ENCODE measurements around the gene FBXL13. TPM values are rescaled to one million over a fixed set of nuclear protein-coding genes. Genes with fewer than 3 reads are reported as not detected.
"Not testable (repeated sequence)": the region's sequence is repeated elsewhere in the genome, so short reads cannot be mapped to it uniquely, and the experiment has no call there.

FBXL13 gene
- polyA plus RNA-seq, 3 donors: 2.9 to 4.4 (median 2.9) TPM

- no peak for DNase-seq (ENCODE audit: extremely low read depth in 1 of 11, low read depth in 9 of 11, low spot score in 4 of 11)
Observed at GRCh38 chr7:102967798-102968197, 106.8 kb downstream of the FBXL13 start.

- no peak for DNase-seq (ENCODE audit: extremely low read depth in 1 of 11, low read depth in 9 of 11, low spot score in 4 of 11)
Observed at GRCh38 chr7:102966465-102966864, 108.1 kb downstream of the FBXL13 start.

GRCh38 chr7:102961993-102962392 lies 112.6 kb downstream of the FBXL13 start:
- DNase-seq (ENCODE audit: extremely low read depth in 1 of 11, low read depth in 9 of 11, low spot score in 4 of 11): not testable (repeated sequence)

GRCh38 chr7:102958004-102958403 lies 116.6 kb downstream of the FBXL13 start:
- not testable (repeated sequence) for DNase-seq (ENCODE audit: extremely low read depth in 1 of 11, low read depth in 9 of 11, low spot score in 4 of 11)

- DNase-seq (ENCODE audit: extremely low read depth in 1 of 11, low read depth in 9 of 11, low spot score in 4 of 11): not testable (repeated sequence)
Observed at GRCh38 chr7:102954359-102954758, 120.2 kb downstream of the FBXL13 start.

- DNase-seq (ENCODE audit: extremely low read depth in 1 of 11, low read depth in 9 of 11, low spot score in 4 of 11): no peak
Observed at GRCh38 chr7:102953406-102953805, 121.2 kb downstream of the FBXL13 start.

- DNase-seq (ENCODE audit: extremely low read depth in 1 of 11, low read depth in 9 of 11, low spot score in 4 of 11): no peak
Observed at GRCh38 chr7:102951839-102952238, 122.8 kb downstream of the FBXL13 start.

- no peak for DNase-seq (ENCODE audit: extremely low read depth in 1 of 11, low read depth in 9 of 11, low spot score in 4 of 11)
Observed at GRCh38 chr7:102944241-102944640, 130.4 kb downstream of the FBXL13 start.

GRCh38 chr7:102943423-102944169 lies 131.0 kb downstream of the FBXL13 start:
- DNase-seq (ENCODE audit: extremely low read depth in 1 of 11, low read depth in 9 of 11, low spot score in 4 of 11): no peak

- no peak for DNase-seq (ENCODE audit: extremely low read depth in 1 of 11, low read depth in 9 of 11, low spot score in 4 of 11)
Observed at GRCh38 chr7:102942868-102943267, 131.7 kb downstream of the FBXL13 start.

GRCh38 chr7:102942181-102942866 lies 132.3 kb downstream of the FBXL13 start:
- DNase-seq (ENCODE audit: extremely low read depth in 1 of 11, low read depth in 9 of 11, low spot score in 4 of 11): no peak

- DNase-seq (ENCODE audit: extremely low read depth in 1 of 11, low read depth in 9 of 11, low spot score in 4 of 11): no peak
Observed at GRCh38 chr7:102938679-102939078, 135.9 kb downstream of the FBXL13 start.

- no peak for DNase-seq (ENCODE audit: extremely low read depth in 1 of 11, low read depth in 9 of 11, low spot score in 4 of 11)
Observed at GRCh38 chr7:102935450-102936115, 139.0 kb downstream of the FBXL13 start.

GRCh38 chr7:102934701-102935100 lies 139.9 kb downstream of the FBXL13 start:
- no peak for DNase-seq (ENCODE audit: extremely low read depth in 1 of 11, low read depth in 9 of 11, low spot score in 4 of 11)

- DNase-seq (ENCODE audit: extremely low read depth in 1 of 11, low read depth in 9 of 11, low spot score in 4 of 11): no peak
Observed at GRCh38 chr7:102934239-102934638, 140.4 kb downstream of the FBXL13 start.

GRCh38 chr7:102933763-102934162 lies 140.8 kb downstream of the FBXL13 start:
- DNase-seq (ENCODE audit: extremely low read depth in 1 of 11, low read depth in 9 of 11, low spot score in 4 of 11): peak in 9 of 11 donors; percentile 66 to 88 (median 80)

- no peak for DNase-seq (ENCODE audit: extremely low read depth in 1 of 11, low read depth in 9 of 11, low spot score in 4 of 11)
Observed at GRCh38 chr7:102931757-102932156, 142.8 kb downstream of the FBXL13 start.

- DNase-seq (ENCODE audit: extremely low read depth in 1 of 11, low read depth in 9 of 11, low spot score in 4 of 11): no peak
Observed at GRCh38 chr7:102927312-102927933, 147.2 kb downstream of the FBXL13 start.

GRCh38 chr7:102926783-102927140 lies 147.8 kb downstream of the FBXL13 start:
- DNase-seq (ENCODE audit: extremely low read depth in 1 of 11, low read depth in 9 of 11, low spot score in 4 of 11): no peak
